Activated CD4-positive, alpha-beta T cell treated with anti-CD3 and anti-CD28 coated beads for 36 hours (primary cell): ENCODE results near the gene CSF2RB. TPM values are rescaled to one million over a fixed set of nuclear protein-coding genes. Genes with fewer than 3 reads are reported as not detected.

ENCODE experiments used
- ATAC-seq: fragments of 200-7000 bp; cut with Tn5 transposase; one replicate; pipeline ENCODE4 v1.10.0; 2021; ENCODE audit warnings: mild to moderate bottlenecking, moderate library complexity
- CTCF ChIA-PET: fragments of 350-600 bp; sonication (Branson Sonifier 250); formaldehyde crosslinking; loops from one replicate; lab custom pipeline; 2021; ENCODE audit warnings: antibody characterized with exemption; lab: Charles Lee
- POLR2A ChIA-PET: fragments of 350-600 bp; sonication (Branson Sonifier 250); formaldehyde crosslinking; loops from one replicate; lab custom pipeline; 2021; ENCODE audit warnings: antibody characterized with exemption, inconsistent platforms; lab: Charles Lee
- DNase-seq: peaks from one replicate; pipeline ENCODE4 v3.0.0-alpha.2; 2020
- H3K27ac Mint-ChIP-seq: one replicate; pipeline ENCODE4 v1.8.0; 2021; ENCODE audit warnings: mixed read lengths
- H3K27me3 Mint-ChIP-seq: one replicate; pipeline ENCODE4 v1.8.0; 2021; ENCODE audit warnings: mixed read lengths
- H3K36me3 Mint-ChIP-seq: one replicate; pipeline ENCODE4 v1.8.0; 2021; ENCODE audit warnings: low read depth, mixed read lengths
- H3K4me1 Mint-ChIP-seq: one replicate; pipeline ENCODE4 v1.8.0; 2021; ENCODE audit warnings: mixed read lengths
- H3K4me3 Mint-ChIP-seq: one replicate; pipeline ENCODE4 v1.8.0; 2021; ENCODE audit warnings: mild to moderate bottlenecking, moderate library complexity, mixed read lengths
- H3K9me3 Mint-ChIP-seq: one replicate; pipeline ENCODE4 v1.8.0; 2021; ENCODE audit warnings: low read depth, mixed read lengths
- intact Hi-C, 2 experiments: fragments of 100-400 bp; cut with DNase I in 1 of 2; cut with micrococcal nuclease in 1 of 2; formaldehyde crosslinking; loops; one replicate each; pipeline versions ENCODE4 v1.14.2 to v1.15.1; 2022 to 2024; cut with DNase I, micrococcal nuclease
- total RNA-seq, 2 experiments: library from RNA; stranded (reverse); gene quantifications; one replicate each; pipeline ENCODE4 v1.2.3, GENCODE V29; 2021

CSF2RB gene
- total RNA-seq: under 1 TPM; 0.30 to 0.54 TPM

- ChIA-PET POLR2A (no interaction called here), CTCF (interaction anchor here (0.7 to 1.3 kb wide), 2 partner anchors 17 to 60 kb away, joined by 3 to 6 read pairs; no protein-coding TSS in a partner anchor)
- H3K4me1 Mint-ChIP-seq: no peaks in the 10 kb centered on the region
- H3K27ac Mint-ChIP-seq: no peak within 1 kb of the TSS
- DNase-seq: no peak
- intact Hi-C loops: no loop called here
- H3K4me3 Mint-ChIP-seq: peak within 1 kb of the TSS; percentile 28
- ATAC-seq: no peak
- no peaks in the 10 kb centered on the region for H3K36me3 Mint-ChIP-seq
- peaks cover 19% of the 10 kb centered on the region for H3K27me3 Mint-ChIP-seq
- no peaks in the 10 kb centered on the region for H3K9me3 Mint-ChIP-seq
These were observed at the start of gene CSF2RB for GRCh38 chr22:36913427-36914389. CSF2RB (plus strand) TSS chr22:36913628; CDS start chr22:36922208, 8,580 bp downstream.

- POLR2A ChIA-PET: no interaction called here
- no peak for ATAC-seq
- no peak overlapping the region for H3K4me3 Mint-ChIP-seq
- CTCF ChIA-PET: interaction anchor here (2.0 kb wide), 1 partner anchor 10 kb away, joined by 5 read pairs; no protein-coding TSS in a partner anchor
- no peak for DNase-seq
- no peak overlapping the region for H3K27ac Mint-ChIP-seq
- H3K36me3 Mint-ChIP-seq: no peaks in the 10 kb centered on the region
- no peaks in the 10 kb centered on the region for H3K9me3 Mint-ChIP-seq
- H3K4me1 Mint-ChIP-seq: peaks cover 27% of the 10 kb centered on the region
- intact Hi-C loops: no loop called here
- no peaks in the 10 kb centered on the region for H3K27me3 Mint-ChIP-seq
These were observed 49.4 kb upstream of the CSF2RB start for GRCh38 chr22:36863979-36864378.

- ATAC-seq (no peak), DNase-seq (no peak)
- Mint-ChIP-seq H3K27ac (no peak overlapping the region), H3K4me1 (peaks cover 27% of the 10 kb centered on the region), H3K27me3 (no peaks in the 10 kb centered on the region), H3K4me3 (no peak overlapping the region), H3K36me3 (no peaks in the 10 kb centered on the region), H3K9me3 (no peaks in the 10 kb centered on the region)
- intact Hi-C loops: no loop called here
- ChIA-PET CTCF (interaction anchor here (2.0 kb wide), 1 partner anchor 11 kb away, joined by 5 read pairs; no protein-coding TSS in a partner anchor), POLR2A (no interaction called here)
These were observed 48.8 kb upstream of the CSF2RB start for GRCh38 chr22:36864454-36865215.

GRCh38 chr22:36865346-36865745, 48.1 kb upstream of the CSF2RB start:
- Mint-ChIP-seq H3K27me3 (no peaks in the 10 kb centered on the region), H3K9me3 (no peaks in the 10 kb centered on the region), H3K4me1 (peaks cover 20% of the 10 kb centered on the region), H3K4me3 (no peak overlapping the region), H3K36me3 (no peaks in the 10 kb centered on the region), H3K27ac (no peak overlapping the region)
- no peak for ATAC-seq
- CTCF ChIA-PET: interaction anchor here (2.0 to 2.6 kb wide), 2 partner anchors 9 to 12 kb away, joined by 5 to 11 read pairs; no protein-coding TSS in a partner anchor
- DNase-seq: no peak
- intact Hi-C loops: no loop called here
- POLR2A ChIA-PET: no interaction called here

GRCh38 chr22:36867695-36868094, 45.7 kb upstream of the CSF2RB start:
- Mint-ChIP-seq H3K4me3 (no peak overlapping the region), H3K27me3 (no peaks in the 10 kb centered on the region), H3K9me3 (no peaks in the 10 kb centered on the region), H3K27ac (no peak overlapping the region), H3K36me3 (no peaks in the 10 kb centered on the region), H3K4me1 (peaks cover 7% of the 10 kb centered on the region)
- ChIA-PET POLR2A (no interaction called here), CTCF (interaction anchor here (2.6 kb wide), 1 partner anchor 11 kb away, joined by 11 read pairs; no protein-coding TSS in a partner anchor)
- ATAC-seq (no peak), DNase-seq (no peak)
- intact Hi-C loops: no loop called here

- Mint-ChIP-seq H3K36me3 (no peaks in the 10 kb centered on the region), H3K27ac (no peak overlapping the region), H3K27me3 (no peaks in the 10 kb centered on the region), H3K9me3 (no peaks in the 10 kb centered on the region), H3K4me1 (peaks cover 14% of the 10 kb centered on the region), H3K4me3 (no peak overlapping the region)
- POLR2A ChIA-PET: no interaction called here
- no peak for DNase-seq
- no peak for ATAC-seq
- intact Hi-C loops: no loop called here
- CTCF ChIA-PET: interaction anchor here (0.8 to 1.4 kb wide), 2 partner anchors 9 to 16 kb away, joined by 3 to 4 read pairs; no protein-coding TSS in a partner anchor
These were observed 44.8 kb upstream of the CSF2RB start for GRCh38 chr22:36868546-36869181.

- Mint-ChIP-seq H3K27ac (no peak overlapping the region), H3K4me3 (no peak overlapping the region), H3K27me3 (no peaks in the 10 kb centered on the region), H3K9me3 (no peaks in the 10 kb centered on the region), H3K36me3 (no peaks in the 10 kb centered on the region), H3K4me1 (peaks cover 21% of the 10 kb centered on the region)
- POLR2A ChIA-PET: no interaction called here
- intact Hi-C loops: loop anchor here in 1 of 2 experiments (5.0 kb wide), 1 partner anchor 107 kb away; no protein-coding TSS in a partner anchor
- CTCF ChIA-PET: interaction anchor here (1.4 kb wide), 1 partner anchor 15 kb away, joined by 3 read pairs; no protein-coding TSS in a partner anchor
- no peak for DNase-seq
- no peak for ATAC-seq
These were observed 43.2 kb upstream of the CSF2RB start for GRCh38 chr22:36870250-36870649.

GRCh38 chr22:36871669-36872081, 41.8 kb upstream of the CSF2RB start:
- ATAC-seq (no peak), DNase-seq (no peak)
- Mint-ChIP-seq H3K9me3 (no peaks in the 10 kb centered on the region), H3K27me3 (no peaks in the 10 kb centered on the region), H3K36me3 (no peaks in the 10 kb centered on the region), H3K4me1 (peaks cover 18% of the 10 kb centered on the region), H3K27ac (no peak overlapping the region), H3K4me3 (no peak overlapping the region)
- POLR2A ChIA-PET: no interaction called here
- CTCF ChIA-PET: interaction anchor here (0.6 to 1.7 kb wide), 5 partner anchors 12 to 219 kb away, joined by 3 to 7 read pairs (median 3); no protein-coding TSS in a partner anchor
- intact Hi-C loops: loop anchor here in 1 of 2 experiments (5.0 kb wide), 1 partner anchor 106 kb away; no protein-coding TSS in a partner anchor

GRCh38 chr22:36872084-36872483, 41.3 kb upstream of the CSF2RB start:
- peak overlapping the region; percentile 47 for H3K27ac Mint-ChIP-seq
- no peaks in the 10 kb centered on the region for H3K27me3 Mint-ChIP-seq
- no peaks in the 10 kb centered on the region for H3K9me3 Mint-ChIP-seq
- H3K36me3 Mint-ChIP-seq: no peaks in the 10 kb centered on the region
- H3K4me3 Mint-ChIP-seq: no peak overlapping the region
- ChIA-PET CTCF (interaction anchor here (0.7 to 1.7 kb wide), 4 partner anchors 11 to 106 kb away, joined by 3 to 7 read pairs (median 4); no protein-coding TSS in a partner anchor), POLR2A (no interaction called here)
- ATAC-seq (no peak), DNase-seq (no peak)
- intact Hi-C loops: loop anchor here in 1 of 2 experiments (5.0 kb wide), 1 partner anchor 105 kb away; no protein-coding TSS in a partner anchor
- peaks cover 18% of the 10 kb centered on the region for H3K4me1 Mint-ChIP-seq

- Mint-ChIP-seq H3K4me1 (peaks cover 18% of the 10 kb centered on the region), H3K4me3 (no peak overlapping the region), H3K27ac (peak overlapping the region; percentile 88), H3K36me3 (no peaks in the 10 kb centered on the region), H3K9me3 (no peaks in the 10 kb centered on the region), H3K27me3 (no peaks in the 10 kb centered on the region)
- no peak for DNase-seq
- intact Hi-C loops: loop anchor here (1.0 to 5.0 kb wide), 2 partner anchors 104 to 105 kb away; no protein-coding TSS in a partner anchor
- POLR2A ChIA-PET: interaction anchor here (0.6 to 1.0 kb wide), 2 partner anchors 12 to 19 kb away, joined by 3 to 7 read pairs; partner anchors contain the start of gene NCF4
- CTCF ChIA-PET: interaction anchor here (0.6 to 1.5 kb wide), 6 partner anchors 12 to 96 kb away, joined by 3 to 7 read pairs (median 4); partner anchors contain the start of gene NCF4
- no peak for ATAC-seq
These were observed 40.4 kb upstream of the CSF2RB start for GRCh38 chr22:36872866-36873498.
